ENCODE measurements around the gene TRPM2. TPM values are rescaled to one million over a fixed set of nuclear protein-coding genes. Genes with fewer than 3 reads are reported as not detected.

The TRPM2 gene
- total and polyA plus RNA-seq, 12 donors = 1.5 to 28.3 (median 11.3) TPM

DNA sequence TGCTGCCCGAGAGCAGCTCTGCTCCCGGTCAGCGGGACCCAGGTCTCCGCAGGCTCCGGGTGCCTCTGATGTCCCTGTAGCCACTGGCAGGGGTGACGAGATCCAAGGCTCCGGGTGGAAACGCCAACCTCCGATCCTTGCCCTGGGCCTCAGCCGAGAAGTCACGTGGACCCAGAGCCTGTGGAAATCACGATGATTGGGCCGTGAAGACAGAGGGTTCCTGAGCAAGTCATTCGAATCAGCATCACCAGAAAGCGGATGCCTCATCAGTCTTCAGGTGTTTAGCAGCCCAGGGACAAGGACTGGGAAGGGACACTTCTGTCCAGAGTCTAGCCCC, 114.4 kb downstream of the TRPM2 start:
- H3K4me1 ChIP-seq (replicated peaks in 1 of 2) = no peaks in the 10 kb centered on the region
- no peaks in the 10 kb centered on the region for H3K27me3 ChIP-seq
- no peaks in the 10 kb centered on the region for H3K9me3 ChIP-seq (replicated peaks in 1 of 3)
- intact Hi-C loops (cut with DNase I) = loop anchor here in 1 of 2 donors (10.0 kb wide), 1 partner anchor 143 kb away; no protein-coding TSS in a partner anchor
- WGBS, 4 donors = 93 to 96% (median 94%) methylated on average over 9 to 15 of the region's 15 CpGs; no CpG with 5 or more reads in 1 of the 4 donors
- no peak overlapping the region for H3K27ac ChIP-seq
- no peak overlapping the region for H3K4me3 ChIP-seq
- TF ChIP-seq POLR2A (IDR thresholded peaks at IDR 0.05) = no peak
- TF ChIP-seq, protein P1, sequence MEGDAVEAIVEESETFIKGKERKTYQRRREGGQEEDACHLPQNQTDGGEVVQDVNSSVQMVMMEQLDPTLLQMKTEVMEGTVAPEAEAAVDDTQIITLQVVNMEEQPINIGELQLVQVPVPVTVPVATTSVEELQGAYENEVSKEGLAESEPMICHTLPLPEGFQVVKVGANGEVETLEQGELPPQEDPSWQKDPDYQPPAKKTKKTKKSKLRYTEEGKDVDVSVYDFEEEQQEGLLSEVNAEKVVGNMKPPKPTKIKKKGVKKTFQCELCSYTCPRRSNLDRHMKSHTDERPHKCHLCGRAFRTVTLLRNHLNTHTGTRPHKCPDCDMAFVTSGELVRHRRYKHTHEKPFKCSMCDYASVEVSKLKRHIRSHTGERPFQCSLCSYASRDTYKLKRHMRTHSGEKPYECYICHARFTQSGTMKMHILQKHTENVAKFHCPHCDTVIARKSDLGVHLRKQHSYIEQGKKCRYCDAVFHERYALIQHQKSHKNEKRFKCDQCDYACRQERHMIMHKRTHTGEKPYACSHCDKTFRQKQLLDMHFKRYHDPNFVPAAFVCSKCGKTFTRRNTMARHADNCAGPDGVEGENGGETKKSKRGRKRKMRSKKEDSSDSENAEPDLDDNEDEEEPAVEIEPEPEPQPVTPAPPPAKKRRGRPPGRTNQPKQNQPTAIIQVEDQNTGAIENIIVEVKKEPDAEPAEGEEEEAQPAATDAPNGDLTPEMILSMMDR (IDR thresholded peaks at IDR 0.05) = no peak
- no peaks in the 10 kb centered on the region for H3K36me3 ChIP-seq (replicated peaks in 1 of 2)
- no peak for DNase-seq

DNA sequence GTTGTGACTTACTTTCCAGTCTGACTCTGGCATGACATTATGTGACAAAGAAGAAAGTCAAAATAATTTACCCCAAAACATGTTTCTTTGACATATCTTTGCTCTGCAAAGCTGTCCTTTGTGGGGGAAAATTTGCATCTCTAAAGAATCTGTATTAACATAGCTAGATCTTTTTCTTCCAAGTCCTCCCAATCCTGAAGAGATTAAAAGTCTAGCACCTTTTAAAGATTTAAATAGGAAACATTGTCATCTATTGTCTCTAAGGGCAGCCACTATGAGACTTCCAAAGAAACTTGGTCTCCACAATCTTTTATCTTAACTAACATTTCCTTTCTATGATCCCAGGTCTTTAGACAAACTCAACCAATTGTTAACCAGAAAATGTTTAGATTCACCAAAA, 117.9 kb downstream of the TRPM2 start:
- TF ChIP-seq, protein P1 (IDR thresholded peaks at IDR 0.05) = no peak
- TF ChIP-seq POLR2A (IDR thresholded peaks at IDR 0.05) = no peak
- no peak overlapping the region for H3K27ac ChIP-seq
- intact Hi-C loops (cut with DNase I) = no loop called here
- H3K4me3 ChIP-seq = no peak overlapping the region
- H3K36me3 ChIP-seq (replicated peaks in 1 of 2) = no peaks in the 10 kb centered on the region
- H3K27me3 ChIP-seq = no peaks in the 10 kb centered on the region
- H3K9me3 ChIP-seq (replicated peaks in 1 of 3) = no peaks in the 10 kb centered on the region
- no peak for DNase-seq
- no peaks in the 10 kb centered on the region for H3K4me1 ChIP-seq (replicated peaks in 1 of 2)

DNA sequence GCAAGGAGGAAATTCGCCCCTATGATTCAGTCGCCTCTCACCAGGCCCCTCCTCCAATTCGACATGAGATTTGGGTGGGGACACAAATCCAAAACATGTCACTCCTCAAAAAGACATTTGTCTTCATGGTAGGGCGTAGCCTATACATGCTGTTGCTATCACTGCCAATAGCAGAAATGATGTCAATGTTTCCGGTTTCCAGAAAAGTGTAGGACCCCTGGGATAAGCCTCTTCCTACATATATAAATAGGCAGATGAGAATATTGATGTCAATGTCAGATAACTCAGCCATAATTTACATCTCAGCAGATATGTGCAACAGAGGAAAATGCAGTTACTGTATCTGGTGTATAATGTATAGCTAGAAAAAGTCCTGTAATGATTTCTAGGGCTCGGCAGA, 118.6 kb downstream of the TRPM2 start:
- Histone ChIP-seq H3K27ac (no peak overlapping the region), H3K36me3 (replicated peaks in 1 of 2) (no peaks in the 10 kb centered on the region), H3K4me1 (replicated peaks in 1 of 2) (no peaks in the 10 kb centered on the region), H3K27me3 (no peaks in the 10 kb centered on the region), H3K9me3 (replicated peaks in 1 of 3) (no peaks in the 10 kb centered on the region), H3K4me3 (no peak overlapping the region)
- TF ChIP-seq, protein P1 (IDR thresholded peaks at IDR 0.05) = no peak
- no peak for TF ChIP-seq POLR2A (IDR thresholded peaks at IDR 0.05)
- intact Hi-C loops (cut with DNase I) = no loop called here
- no peak for DNase-seq
- 68 to 86% (median 82%) methylated on average over 6 of the region's 6 CpGs for WGBS, 4 donors

DNA sequence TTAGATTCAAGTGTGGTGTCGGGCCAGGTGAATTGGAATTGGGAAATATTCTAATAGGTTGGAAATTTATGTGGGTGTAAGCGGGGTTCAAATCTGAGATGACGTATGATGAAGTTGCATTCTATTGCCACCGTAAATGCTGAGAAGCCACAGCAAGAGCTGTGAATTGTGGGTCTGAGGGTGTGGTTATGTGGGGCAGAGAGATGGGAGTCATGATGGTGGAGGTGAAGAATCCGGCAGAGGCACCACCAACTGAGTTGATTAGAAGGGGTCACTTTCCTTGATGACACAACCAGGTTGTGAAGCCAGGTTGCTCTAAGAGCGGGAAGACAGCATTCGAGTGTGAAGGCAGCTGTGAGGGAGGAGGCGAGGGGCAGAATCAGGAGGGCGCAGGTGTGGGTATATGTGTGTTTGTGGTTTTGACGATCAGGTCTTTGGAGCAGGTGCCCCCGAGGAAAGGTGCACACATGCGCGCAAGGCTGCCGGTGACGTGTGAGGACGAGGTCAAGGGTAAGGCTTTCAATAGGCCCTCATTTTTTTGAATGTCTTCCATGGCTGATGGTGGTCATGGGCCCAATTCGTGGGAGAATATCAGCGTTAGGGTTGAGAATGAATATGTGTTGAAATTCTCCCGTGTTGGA, 120.6 kb downstream of the TRPM2 start:
- intact Hi-C loops (cut with DNase I) = no loop called here
- WGBS, 4 donors = 88 to 93% (median 91%) methylated on average over 18 to 19 of the region's 19 CpGs
- no peak for DNase-seq

More for the DNA sequence above, 120.6 kb downstream of the TRPM2 start:
- Histone ChIP-seq H3K36me3 (replicated peaks in 1 of 2) (no peaks in the 10 kb centered on the region), H3K4me1 (replicated peaks in 1 of 2) (no peaks in the 10 kb centered on the region), H3K4me3 (no peak overlapping the region), H3K27ac (no peak overlapping the region), H3K27me3 (no peaks in the 10 kb centered on the region), H3K9me3 (replicated peaks in 1 of 3) (no peaks in the 10 kb centered on the region)
- no peak for TF ChIP-seq POLR2A (IDR thresholded peaks at IDR 0.05)
- TF ChIP-seq, protein P1 (IDR thresholded peaks at IDR 0.05) = no peak
